Lung microvascular endothelial cell (primary cell): ENCODE measurements around the gene CALD1. TPM values are rescaled to one million over a fixed set of nuclear protein-coding genes. Genes with fewer than 3 reads are reported as not detected.

Experiments used
- DNase-seq, 2 donors: peaks; one replicate each; pipeline versions ENCODE4 v3.0.0 to v3.0.0-alpha.2; 2010; ENCODE audit warnings: low read depth in 2 of 2
- total RNA-seq: library from RNA; depleted of rRNA; stranded (reverse); fragments of >200 nt; gene quantifications from 2 replicates; pipeline ENCODE4 v1.2.1, GENCODE V29; 2014

Gene CALD1
- total RNA-seq: 198 and 235 TPM in 2 replicates

GRCh38 chr7:134778941-134779740 is at the start of gene CALD1:
CALD1 (plus strand) TSS chr7:134779634; CDS start chr7:134867734, 88,100 bp downstream.
- DNase-seq: peak; percentile 84 to 99

- no peak for DNase-seq
These were observed 49.5 kb upstream of the CALD1 start for GRCh38 chr7:134729895-134730294.

GRCh38 chr7:134730411-134730829 is 49.0 kb upstream of the CALD1 start:
- DNase-seq: no peak

GRCh38 chr7:134731616-134732015 is 47.8 kb upstream of the CALD1 start:
- DNase-seq: no peak

GRCh38 chr7:134732728-134733127 is 46.7 kb upstream of the CALD1 start:
- no peak for DNase-seq

GRCh38 chr7:134736381-134736780 is 43.1 kb upstream of the CALD1 start:
- DNase-seq: no peak

GRCh38 chr7:134737566-134738345 is 41.7 kb upstream of the CALD1 start:
- DNase-seq: peak in 1 of 2 donors; percentile 63

- DNase-seq: no peak
These were observed 40.1 kb upstream of the CALD1 start for GRCh38 chr7:134739362-134739761.

- DNase-seq: no peak
These were observed 39.1 kb upstream of the CALD1 start for GRCh38 chr7:134740376-134740775.

GRCh38 chr7:134741907-134742635 is 37.4 kb upstream of the CALD1 start:
- DNase-seq: peak; percentile 69 to 80

- DNase-seq: no peak
These were observed 36.6 kb upstream of the CALD1 start for GRCh38 chr7:134742688-134743350.

GRCh38 chr7:134744569-134744968 is 34.9 kb upstream of the CALD1 start:
- DNase-seq: no peak

- DNase-seq: peak in 1 of 2 donors; percentile 32
These were observed 32.1 kb upstream of the CALD1 start for GRCh38 chr7:134747326-134747725.

GRCh38 chr7:134750083-134751062 is 29.1 kb upstream of the CALD1 start:
- DNase-seq: peak; percentile 44 to 66

GRCh38 chr7:134752006-134752760 is 27.3 kb upstream of the CALD1 start:
- DNase-seq: peak in 1 of 2 donors; percentile 69

- DNase-seq: peak; percentile 50 to 58
These were observed 23.9 kb upstream of the CALD1 start for GRCh38 chr7:134755422-134756022.

- no peak for DNase-seq
These were observed 21.5 kb upstream of the CALD1 start for GRCh38 chr7:134757938-134758337.

GRCh38 chr7:134758981-134759380 is 20.5 kb upstream of the CALD1 start:
- no peak for DNase-seq

GRCh38 chr7:134761266-134761665 is 18.2 kb upstream of the CALD1 start:
- no peak for DNase-seq
